CD1c-positive myeloid dendritic cell (primary cell): Measurements from ENCODE around the gene PEX10.

Source experiments
- DNase-seq: peaks from one replicate; pipeline ENCODE4 v3.0.0-alpha.2; 2016; ENCODE audit errors: extremely low spot score

The PEX10 gene

DNA sequence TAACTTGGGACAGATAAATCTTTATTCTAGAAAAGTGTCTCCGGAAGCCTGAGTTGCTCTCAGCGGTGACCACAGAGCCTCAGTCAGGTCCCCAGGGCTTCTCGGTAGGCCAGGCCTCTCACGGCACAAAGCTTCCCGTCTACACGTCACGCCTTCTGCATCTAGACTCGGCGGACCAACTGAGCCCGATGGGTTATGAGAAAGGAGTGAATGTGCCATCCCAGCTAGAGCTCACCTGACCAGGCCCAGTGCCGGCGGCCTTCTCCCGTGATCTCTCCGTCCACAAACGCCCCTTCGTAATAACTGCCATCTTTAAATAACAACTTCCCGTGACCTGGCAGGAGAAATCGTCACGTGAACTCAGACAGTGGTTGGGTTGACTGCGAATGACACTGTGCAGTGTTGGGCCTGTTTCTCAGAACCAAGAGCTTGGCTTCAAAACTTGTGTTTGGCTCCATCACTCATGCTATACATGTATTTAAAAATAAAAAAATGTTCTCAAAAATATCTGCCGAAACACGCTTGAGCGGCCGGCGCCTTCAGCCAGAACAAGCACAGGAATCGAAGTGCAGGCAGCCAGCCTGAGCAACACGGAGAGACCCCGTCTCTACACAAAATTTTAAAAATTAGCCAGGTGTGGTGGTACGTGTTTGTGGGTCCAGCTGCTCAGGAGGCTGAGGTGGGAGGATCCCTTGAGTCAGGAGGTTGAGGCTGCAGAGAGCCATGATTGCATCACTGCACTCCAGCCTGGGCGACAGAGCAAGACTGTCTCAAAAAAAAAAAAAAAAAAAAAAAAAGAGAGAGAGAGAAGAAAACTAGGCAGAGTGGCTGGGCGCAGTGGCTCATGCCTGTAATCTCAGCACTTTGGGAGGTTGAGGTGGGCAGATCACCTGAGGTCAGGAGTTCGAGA is 24.1 kb downstream of the PEX10 start:
- DNase-seq: no peak

DNA sequence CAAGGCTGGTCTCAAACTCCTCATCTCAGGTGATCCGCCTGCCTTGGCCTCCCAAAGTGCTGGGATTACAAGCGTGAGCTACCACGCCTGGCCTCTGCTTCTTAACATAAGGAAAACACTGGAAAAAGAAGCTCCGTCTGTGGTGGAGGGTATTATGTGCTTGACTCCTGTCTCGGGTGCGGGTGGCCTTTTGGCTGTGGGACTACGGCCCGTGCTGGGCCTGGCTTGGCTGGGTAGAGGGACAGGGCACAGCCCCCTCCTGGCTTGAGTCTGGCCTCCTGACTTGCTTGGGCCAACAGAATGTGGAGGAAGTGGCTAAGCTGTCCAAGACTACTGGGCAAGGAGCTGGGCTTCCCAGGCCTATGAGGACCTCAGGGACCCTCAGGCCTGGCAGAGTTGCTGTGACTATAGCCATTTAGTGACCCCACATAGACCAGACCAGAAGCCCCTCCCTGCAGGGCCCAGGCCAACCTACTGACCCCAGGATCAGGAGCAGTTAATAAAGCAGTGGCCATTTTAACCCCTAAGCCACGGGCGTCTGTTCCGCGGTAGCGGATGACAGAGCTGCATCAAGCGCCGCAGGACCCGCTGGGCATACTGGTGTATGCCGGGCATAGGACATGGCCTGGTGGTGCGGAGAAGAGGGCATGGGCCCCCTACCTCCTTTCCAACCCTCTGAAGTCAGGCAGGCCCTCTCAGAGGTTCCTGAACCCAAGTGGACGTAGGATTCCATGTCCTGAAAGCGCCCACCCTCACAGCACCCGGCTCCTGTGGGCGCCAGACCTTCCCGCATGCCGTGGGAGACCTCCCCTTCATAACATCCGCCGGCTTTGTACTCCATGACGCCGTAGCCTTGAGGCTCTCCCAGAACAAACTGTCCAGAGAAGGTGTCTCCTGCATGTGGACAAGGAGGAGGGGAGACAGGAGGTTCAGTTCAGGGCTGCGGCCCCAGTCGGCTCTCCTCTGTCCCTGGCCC is 25.4 kb downstream of the PEX10 start:
- DNase-seq: no peak

DNA sequence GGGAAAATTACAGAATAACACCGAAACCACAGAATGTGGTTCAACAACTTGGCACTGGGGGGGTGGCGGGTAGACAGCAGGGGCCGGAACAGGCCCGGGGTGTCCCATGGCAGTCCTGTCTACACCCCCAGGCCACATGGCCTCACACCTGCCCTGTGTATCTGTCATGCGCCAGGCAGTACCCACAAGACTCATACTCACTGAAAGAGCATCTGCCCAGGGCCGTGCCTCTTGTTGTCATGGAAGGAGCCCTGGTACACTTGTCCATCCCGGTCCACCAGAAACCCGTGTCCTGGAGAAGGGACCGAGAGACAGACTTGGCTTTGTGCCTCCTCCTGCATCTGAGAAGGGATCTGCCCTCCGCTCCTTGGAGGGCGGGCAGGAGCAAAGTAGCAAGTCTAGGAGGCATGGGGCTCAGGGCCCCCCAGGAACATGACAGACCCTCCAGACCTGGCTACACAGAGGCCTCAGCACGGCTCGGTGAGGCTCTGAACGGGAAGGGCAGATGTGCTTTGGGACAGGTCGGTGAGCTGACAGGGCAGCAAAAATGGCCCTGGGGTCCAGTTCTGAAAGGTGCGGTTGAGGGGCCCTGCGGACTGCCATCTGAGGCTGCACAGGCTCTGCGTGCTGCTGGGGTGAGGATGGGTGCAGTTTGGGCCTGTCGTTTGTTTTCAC is 26.6 kb downstream of the PEX10 start:
- DNase-seq: no peak

DNA sequence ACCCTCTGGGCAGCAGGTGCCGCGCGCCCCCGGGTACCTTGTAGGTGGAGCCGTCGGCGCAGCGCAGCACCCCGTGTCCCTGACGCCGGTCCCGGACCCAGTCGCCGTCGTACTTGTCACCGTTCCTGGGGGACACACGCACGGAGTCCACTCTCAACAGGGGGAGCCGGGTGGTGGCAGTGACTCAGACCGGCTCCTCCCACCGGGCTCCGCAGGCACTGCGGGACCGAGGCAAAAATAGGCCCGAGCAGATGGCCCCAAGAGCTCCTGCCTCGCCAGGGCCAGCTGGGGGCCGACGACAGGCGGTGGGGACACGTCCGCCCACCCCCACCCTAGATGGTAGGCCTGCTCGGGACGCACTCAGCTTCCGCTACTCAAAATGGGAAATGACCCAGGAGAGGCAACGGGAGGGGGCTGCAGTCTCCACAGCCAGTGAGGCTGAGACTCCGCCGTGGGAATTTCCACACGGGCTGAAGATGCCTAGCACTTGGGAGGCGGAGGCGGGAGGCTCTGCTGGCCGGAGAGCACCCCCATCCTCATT is 27.4 kb downstream of the PEX10 start:
- DNase-seq: no peak

DNA sequence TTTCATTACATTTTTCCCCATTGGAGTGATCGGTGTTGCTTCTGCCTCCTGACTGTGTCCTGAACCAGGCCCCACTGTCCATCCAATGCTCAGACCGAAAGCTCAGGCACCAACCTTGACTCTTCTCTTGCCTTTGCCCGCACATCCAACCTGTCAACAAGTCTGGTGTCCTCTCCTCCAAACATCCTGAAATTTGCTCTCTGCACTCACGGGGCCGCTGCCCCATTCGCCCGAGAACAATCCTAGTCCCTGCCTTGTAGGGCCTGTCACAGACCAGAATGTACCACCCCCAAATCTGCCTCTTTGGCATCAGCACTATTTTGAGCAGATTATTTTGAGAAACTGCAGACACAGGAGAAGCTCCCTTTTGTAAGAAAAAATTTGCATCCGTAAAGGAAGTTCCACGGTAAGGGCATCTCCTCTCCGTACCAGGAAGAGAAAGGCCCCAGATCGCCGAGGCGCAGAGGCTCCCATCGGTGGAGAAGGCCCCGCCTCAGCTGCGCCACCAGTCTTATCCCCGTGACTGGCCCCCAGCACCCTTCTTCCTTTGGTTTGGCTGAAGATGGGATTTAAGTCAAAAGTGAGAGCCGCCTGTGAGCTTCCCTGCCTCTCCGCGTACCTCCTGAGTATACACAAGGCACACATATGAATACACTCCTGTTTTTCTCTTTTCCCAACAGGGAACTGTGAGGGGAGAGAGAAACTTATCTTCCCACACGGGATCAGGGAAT is 28.1 kb downstream of the PEX10 start:
- DNase-seq: no peak

DNA sequence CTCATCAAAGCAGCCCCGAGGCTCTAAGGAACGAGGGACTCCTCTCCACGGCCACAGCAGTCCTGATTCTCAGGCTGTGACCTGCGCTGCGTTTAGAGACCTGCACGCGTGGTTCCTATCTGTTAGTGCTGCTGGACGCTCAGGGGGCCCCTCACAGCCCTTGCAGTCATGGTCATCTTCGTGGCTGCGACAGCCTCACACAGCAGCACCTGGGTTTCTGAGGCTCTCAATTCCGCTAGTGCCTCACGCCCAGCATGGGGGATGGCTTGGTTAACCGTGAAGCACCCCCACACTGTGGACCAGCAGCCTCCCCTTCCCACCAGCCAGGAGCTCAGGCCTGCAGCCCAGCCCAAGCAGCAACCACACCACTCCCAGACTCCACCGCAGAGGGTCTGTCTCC is 28.8 kb downstream of the PEX10 start:
- DNase-seq: no peak

DNA sequence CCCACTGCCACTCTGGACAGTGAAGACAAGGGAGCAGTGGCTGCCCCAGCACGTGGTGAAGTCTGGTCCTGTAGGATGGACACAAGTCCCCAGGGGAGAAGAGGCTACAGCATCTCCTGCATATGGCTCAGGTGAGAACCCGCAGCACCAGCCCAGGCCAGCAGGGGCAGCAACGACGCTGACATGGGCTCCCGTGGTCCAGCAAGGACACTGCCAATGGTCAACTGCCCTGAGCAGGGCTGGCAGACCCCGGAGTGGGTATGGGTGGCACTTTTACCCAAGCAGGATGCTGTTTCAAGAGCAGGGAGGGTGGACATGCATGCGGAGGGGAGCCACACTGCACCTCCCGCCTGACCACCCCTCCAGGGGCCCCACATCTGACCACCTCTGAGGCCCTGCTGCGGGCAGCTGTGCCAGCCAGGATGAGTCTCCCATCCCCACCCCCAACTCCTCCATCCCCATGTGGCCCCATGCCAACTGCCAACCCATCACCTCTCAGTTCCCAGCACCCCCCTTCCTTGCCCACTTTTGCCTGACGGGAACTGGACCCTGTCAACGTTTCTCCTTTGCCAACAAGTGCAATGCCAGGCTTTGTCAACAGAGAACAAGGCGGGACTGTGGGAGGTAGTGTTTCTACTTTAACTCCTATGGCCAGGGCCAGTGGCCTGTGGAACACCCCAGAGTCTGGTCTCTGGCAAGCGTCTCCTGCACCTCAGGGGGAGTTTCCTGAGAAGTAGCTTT is 29.6 kb downstream of the PEX10 start:
- DNase-seq: no peak

DNA sequence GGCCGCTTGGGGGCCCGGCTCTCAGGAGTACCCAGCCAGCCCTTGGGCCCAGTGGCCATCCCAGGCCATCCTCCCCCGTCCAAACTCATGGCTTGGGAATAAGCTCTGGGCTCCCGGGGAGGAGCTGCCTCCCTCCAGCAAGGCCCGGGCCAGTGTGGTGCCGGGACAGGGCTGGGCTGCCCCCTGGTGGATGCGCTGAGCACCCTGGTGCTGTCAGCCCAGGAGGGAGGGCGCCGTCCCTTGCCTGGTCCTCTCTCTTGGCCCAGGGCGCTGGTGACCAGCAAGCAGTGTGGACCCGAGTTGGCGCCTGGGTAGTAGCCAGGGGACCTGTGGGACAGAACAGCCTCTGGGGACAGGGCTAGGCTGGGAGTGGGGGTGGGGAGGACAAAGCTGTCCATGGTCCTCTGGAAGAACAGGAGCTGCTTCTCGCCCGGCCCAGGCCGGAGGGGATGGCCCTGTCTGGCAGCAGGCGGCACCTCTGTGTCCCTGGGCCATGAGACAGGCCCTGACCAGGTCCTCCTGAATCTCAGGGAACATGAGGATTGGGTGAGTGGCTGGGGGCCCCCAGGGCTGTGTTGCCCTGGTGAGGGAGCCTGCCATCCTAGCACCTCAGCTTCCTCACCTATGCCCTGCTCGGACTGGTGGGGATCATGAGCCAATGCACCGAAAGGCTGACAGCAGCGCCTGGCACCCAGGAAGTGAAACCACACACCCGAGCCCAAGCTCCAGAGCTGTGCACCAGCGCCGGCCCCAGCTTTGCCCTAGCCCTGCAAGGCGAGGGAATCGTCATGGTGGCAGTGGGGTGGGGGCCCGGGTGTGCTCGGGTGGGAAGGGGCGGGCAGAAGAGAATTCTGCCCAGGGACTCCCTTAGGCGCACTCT is 30.4 kb downstream of the PEX10 start:
- peak; percentile 78 for DNase-seq

DNA sequence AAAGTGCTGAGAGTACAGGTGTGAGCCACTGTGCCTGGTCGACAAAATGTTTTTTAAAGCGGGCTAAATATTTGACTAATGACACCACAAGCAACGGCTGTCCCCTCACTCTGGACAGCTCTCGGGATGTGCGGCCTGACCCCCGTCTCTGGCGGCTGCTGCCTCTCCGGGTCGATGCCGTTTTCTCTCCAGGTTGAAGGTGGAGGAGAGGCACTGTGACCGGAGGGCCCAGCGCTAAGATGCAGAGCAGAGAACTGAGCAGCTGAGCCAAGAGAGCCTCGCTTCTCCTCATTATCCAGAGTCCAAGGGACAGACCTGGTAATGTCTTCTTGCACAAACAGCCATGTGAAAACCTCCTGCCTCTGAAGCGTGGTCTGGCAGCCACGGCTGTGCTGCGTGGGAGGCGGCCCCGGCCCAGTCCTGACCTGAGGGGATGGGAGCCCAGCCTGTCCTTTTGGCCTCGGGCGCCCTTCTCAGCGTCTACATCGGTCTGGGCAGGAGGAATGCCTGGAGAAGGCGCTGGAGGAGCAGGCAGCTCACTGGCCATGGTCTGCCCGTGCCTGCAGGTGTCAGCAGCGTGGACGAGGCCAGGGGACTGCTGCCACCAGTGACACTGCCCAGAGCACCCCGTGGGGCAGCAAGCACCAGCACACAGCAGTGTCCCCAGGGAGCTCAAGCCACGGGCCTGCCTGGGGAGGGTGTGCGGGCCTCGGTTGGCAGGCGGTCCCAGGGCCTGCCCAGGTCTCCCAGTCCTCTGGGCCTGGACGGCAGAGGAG is 31.4 kb downstream of the PEX10 start:
- no peak for DNase-seq

DNA sequence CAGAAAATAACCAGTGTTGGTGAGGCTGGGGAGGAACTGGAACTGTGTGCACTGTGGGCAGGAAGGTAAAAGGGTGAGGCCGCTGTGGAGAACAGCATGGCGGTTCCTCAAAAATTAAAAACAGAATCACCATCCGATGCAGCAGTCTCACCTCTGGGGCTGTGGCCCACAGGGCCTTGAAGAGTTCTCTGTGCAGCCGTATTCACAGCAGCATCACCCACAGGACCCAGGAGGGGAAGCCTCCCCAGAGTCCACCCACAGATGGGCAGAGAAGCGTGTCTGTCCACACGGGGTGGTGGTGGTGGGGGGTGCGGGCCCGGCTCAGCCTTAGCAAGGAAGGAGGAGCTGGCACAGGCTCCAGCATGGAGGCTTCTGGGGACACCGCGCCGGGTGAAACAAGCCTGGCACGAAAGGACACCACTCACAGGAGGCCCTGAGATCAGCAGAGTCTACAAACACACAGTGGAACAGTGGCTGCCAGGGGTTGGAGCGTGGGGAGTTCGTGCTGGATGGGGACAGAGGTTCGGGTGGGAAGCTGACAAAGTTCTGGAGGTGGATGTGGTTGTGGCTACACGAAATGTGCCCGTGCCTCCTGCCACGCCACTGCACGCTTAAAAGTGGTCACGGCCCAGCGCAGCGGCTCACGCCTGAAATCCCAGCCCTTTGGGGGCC is 32.5 kb downstream of the PEX10 start:
- no peak for DNase-seq

DNA sequence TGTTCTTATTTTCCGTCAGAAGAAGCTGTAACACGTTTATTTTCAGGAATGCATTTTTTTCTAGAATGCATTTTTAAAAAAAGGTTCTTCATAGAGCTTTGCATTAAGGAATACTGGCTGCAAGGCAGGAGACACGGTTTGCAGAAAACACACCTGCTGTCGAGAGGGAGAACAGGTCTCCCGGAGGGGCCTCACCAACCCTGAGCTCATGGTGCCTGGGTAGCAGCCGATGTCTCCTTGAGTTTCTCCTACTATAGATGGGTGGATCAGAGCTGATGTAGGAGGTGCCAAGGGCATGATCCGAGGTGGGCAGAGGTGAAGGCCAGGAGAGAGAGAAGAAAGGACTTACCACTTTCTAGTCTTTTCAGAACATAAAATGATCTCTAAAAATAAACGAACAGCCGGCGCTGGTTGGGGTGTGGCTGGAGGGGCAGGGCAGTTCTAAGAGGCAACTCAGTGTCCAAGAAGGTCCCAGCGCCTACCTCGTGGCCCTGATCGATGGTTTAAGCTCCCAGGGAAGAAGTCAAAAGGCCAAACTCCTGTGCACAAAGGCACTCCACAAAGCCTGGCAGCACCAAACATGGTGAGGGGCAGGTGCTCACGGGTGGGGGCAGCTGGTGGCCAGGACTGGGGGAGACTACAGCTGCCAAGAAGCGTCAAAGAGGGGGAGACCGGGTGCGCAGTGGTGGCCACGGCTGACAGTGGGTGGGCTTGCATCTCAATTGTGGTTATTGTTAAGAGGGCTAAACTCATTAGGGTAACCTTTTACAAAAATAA is 33.2 kb downstream of the PEX10 start:
- no peak for DNase-seq

DNA sequence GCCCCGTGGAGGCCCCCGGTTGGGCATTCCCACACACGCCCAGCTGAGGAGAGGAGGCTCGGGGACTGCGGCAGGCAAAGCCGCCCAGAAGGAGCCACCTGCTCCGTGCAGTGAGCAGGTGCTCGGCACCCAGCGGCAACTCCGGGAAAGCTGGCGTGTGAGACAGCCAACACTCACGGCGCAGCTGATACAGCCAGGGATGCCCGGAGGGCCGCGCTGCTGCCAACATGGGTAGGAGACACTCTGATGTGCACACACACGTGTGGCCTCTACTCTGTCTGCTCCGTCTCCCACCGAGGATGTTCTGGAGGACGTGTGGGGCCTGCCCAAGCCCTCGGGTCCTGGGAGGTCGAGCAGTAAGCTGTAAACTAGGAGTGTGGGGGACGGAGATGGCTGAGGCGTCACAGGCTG is 33.9 kb downstream of the PEX10 start:
- no peak for DNase-seq

DNA sequence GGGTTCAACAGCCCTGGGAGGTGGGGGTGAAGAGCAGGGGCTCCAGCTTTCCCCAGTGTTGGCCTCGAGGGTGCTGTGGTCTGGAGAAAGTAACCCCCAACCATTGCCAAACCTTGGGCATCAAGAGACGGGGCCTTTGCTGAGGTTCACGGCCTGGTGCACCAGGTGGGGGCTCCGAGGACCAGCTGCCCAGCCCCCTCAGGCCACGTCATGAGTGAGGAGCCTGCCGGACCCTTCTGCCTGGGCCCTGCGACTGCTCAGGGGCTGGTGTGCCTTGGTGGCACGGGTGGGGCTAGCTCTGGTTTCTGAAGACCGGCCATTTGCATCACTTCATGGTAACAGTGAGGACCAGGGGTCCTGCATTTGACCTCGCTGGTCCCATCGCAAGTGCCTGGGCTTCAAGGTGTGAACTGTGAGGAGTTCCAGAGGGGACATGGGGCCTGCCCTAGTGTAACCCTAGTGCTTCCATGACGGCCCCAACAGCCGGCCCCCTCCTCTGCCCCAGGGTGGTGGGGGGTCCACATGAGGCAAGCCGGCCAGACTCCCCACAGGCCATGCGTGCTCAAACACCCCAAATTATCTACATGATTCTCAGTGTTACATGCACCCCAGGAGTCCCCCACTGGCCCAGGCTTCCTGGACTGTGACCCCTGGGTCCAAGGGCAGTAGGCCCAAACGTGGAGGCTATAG is 34.5 kb downstream of the PEX10 start:
- no peak for DNase-seq

DNA sequence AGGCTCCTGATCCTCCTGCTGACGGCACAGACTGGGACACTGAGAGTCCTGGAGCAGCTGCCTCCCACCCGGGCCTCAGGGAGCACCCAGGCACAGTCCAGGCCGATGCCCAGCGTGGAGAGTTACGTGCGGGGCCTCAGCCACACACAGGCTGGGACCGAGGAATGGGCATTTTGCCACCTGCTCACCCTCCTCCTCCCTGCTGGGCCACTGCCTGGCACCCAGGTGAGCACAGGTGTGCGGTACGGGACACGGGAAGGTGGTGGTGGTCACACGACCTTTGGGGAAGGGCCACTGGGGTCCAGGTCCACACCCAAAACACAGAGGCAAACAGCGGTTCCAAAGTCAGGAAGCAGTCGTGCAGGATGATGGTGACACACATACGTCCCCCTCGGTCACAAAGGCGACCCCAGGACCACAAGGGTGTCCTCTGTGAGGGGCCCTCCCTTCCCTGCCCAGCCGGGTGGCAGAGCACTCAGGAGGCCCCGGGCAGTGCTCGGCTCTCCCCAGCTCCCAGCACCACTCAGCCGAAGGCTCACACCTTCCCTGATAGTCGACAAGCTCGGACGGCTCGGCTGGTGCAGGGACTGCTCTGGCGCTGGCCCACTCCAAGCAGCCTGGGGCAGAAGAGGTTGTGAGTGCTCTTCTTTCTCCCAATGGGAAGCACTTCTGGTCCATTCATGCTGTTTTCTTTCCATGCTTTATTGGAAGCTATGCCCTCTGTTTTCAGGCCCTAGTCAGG is 35.3 kb downstream of the PEX10 start:
- DNase-seq: no peak

DNA sequence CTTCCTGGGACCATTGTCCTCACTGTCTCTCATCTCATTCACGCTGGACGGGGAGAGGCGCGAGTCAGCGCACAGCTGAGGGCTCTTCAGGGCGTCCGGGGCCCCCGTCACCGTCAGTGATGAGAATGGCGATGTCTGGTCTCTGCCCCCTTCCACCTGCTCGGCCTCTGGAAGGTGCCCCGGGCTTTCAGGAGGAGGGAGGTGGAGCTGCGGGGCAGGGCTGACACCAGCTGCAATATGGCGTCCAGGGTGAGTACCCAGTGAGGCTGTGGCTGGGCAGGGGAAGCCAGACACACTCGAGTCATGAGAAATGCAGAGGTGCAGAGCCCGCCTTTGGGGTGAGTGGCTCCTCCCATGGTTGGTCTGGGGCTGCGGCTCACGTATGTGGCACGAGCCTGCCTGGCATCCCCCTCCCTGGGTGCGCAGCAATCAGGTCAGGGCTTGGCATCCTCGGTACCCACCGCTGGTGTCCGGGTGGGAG is 36.1 kb downstream of the PEX10 start:
- DNase-seq: no peak

DNA sequence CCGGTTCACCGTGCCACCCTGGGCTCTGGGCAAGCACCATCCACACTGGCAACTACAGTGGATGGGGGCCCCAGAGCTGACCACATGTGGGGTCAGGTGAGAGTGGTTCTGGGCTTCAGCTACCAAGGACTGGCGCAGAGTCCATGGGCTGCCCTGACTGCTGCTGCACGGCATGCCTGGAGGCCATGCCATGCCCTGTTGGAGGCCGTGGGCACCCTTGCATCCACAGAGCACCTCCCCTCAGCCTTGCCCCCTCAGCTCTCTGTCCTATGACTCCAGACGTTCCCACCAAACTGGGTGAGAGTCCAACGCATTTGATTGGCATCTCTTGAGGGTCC is 36.5 kb downstream of the PEX10 start:
- no peak for DNase-seq
